ENCODE data around the gene BRSK2. TPM values are rescaled to one million over a fixed set of nuclear protein-coding genes. Genes with fewer than 3 reads are reported as not detected.
"Not testable (repeated sequence)": the region's sequence is repeated elsewhere in the genome, so short reads cannot be mapped to it uniquely, and the experiment has no call there.

Gene BRSK2
- 10 to 100 TPM; 14.1 to 18.7 TPM for total RNA-seq
- polyA plus RNA-seq (ENCODE audit: insufficient read length in 2 of 2), result 100 to 1,000 TPM in 1 of 2 donors, 10 to 100 TPM in 1; 95.0 to 106 TPM
- long read RNA-seq, donor 1, partial matches to known transcripts, result 0 of 1 reads
- long read RNA-seq, donor 1, other reads (novel, unspliced or antisense), result 0 of 1 reads
- long read RNA-seq, donor 2, full-length matches to known transcripts, result 3 of 3 reads
- long read RNA-seq, donor 2, partial matches to known transcripts, result 0 of 3 reads
- long read RNA-seq, donor 2, other reads (novel, unspliced or antisense), result 0 of 3 reads
- long read RNA-seq, donor 3, partial matches to known transcripts, result 0 of 2 reads
- long read RNA-seq, donor 3, other reads (novel, unspliced or antisense), result 0 of 2 reads
- long read RNA-seq, donor 4, result 0 reads

DNA sequence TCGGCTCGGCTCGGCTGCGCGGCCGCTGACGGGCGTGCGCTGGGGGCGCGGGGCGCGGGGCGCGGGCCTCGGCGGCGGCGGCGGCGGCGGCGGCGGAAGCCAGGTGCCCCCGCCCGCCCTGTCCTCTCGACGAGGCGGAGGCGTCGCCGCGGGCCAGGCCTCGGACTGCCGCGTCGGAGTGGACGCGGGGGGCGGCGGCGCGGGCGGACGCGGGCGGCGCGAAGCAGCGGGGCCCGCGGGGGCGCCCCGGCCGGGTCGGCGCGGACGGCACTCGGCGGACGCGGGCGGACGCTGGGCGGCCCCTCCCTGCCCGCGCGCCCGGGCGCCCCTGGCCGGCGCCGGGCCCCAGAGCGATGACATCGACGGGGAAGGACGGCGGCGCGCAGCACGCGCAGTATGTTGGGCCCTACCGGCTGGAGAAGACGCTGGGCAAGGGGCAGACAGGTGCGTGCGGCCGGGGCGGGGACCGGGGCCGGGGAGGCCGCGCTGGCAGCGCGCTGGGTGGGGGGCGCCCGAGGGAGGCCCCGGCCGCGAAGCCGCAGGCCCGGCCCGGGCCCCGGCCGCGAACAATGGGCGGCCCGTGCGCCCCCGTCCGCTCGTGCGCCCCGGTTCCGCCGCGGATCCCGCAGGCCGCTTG is at the start of gene BRSK2:
Gene BRSK2, plus strand, starts transcription at position 3 of the 637 bp plus-strand sequence. Its CDS starts 351 bp downstream, at position 354.
- no peaks in the 10 kb centered on the region for H3K9me3 ChIP-seq (ENCODE audit: control insufficient read depth, insufficient read depth, low read length)
- H3K27ac ChIP-seq (ENCODE audit: low read depth, low read length), result peak within 1 kb of the TSS; percentile 81
- H3K4me3 ChIP-seq (ENCODE audit: low read depth, low read length), result peak within 1 kb of the TSS; percentile 62
- DNase-seq (ENCODE audit: low read depth in 4 of 6, low spot score in 6 of 6), result peak in 2 of 6 donors; percentile 39 to 46
- peaks cover 49% of the 10 kb centered on the region for H3K4me1 ChIP-seq (ENCODE audit: control insufficient read depth, insufficient read depth, low read length)
- peaks cover 3% of the 10 kb centered on the region for H3K27me3 ChIP-seq (ENCODE audit: control insufficient read depth, insufficient read depth, low read length)
- H3K36me3 ChIP-seq (ENCODE audit: control insufficient read depth, insufficient read depth, low read length), result peaks cover 21% of the 10 kb centered on the region
- WGBS (ENCODE audit: insufficient coverage), result under 1% methylated on average over 119 of the region's 119 CpGs

- Histone ChIP-seq H3K36me3 (ENCODE audit: control insufficient read depth, insufficient read depth, low read length) (peaks cover 6% of the 10 kb centered on the region), H3K9me3 (ENCODE audit: control insufficient read depth, insufficient read depth, low read length) (no peaks in the 10 kb centered on the region), H3K4me1 (ENCODE audit: control insufficient read depth, insufficient read depth, low read length) (peaks cover 16% of the 10 kb centered on the region), H3K27ac (ENCODE audit: low read depth, low read length) (no peak overlapping the region), H3K4me3 (ENCODE audit: low read depth, low read length) (no peak overlapping the region), H3K27me3 (ENCODE audit: control insufficient read depth, insufficient read depth, low read length) (no peaks in the 10 kb centered on the region)
- WGBS (ENCODE audit: insufficient coverage), result 81% methylated on average over 12 of the region's 12 CpGs
- no peak for DNase-seq (ENCODE audit: low read depth in 4 of 6, low spot score in 6 of 6)
These were observed 49.6 kb upstream of the BRSK2 start for GRCh38 chr11:1340111-1340510.

GRCh38 chr11:1341226-1341625 is 48.5 kb upstream of the BRSK2 start:
- H3K36me3 ChIP-seq (ENCODE audit: control insufficient read depth, insufficient read depth, low read length); H3K9me3 ChIP-seq (ENCODE audit: control insufficient read depth, insufficient read depth, low read length); DNase-seq (ENCODE audit: low read depth in 4 of 6, low spot score in 6 of 6); H3K27me3 ChIP-seq (ENCODE audit: control insufficient read depth, insufficient read depth, low read length); H3K4me1 ChIP-seq (ENCODE audit: control insufficient read depth, insufficient read depth, low read length); H3K27ac ChIP-seq (ENCODE audit: low read depth, low read length); H3K4me3 ChIP-seq (ENCODE audit: low read depth, low read length): not testable (repeated sequence)
- WGBS (ENCODE audit: insufficient coverage), result 82% methylated on average over 10 of the region's 10 CpGs

GRCh38 chr11:1341928-1342524 is 47.7 kb upstream of the BRSK2 start:
- no peaks in the 10 kb centered on the region for H3K4me1 ChIP-seq (ENCODE audit: control insufficient read depth, insufficient read depth, low read length)
- peaks cover 6% of the 10 kb centered on the region for H3K36me3 ChIP-seq (ENCODE audit: control insufficient read depth, insufficient read depth, low read length)
- H3K27me3 ChIP-seq (ENCODE audit: control insufficient read depth, insufficient read depth, low read length), result no peaks in the 10 kb centered on the region
- H3K9me3 ChIP-seq (ENCODE audit: control insufficient read depth, insufficient read depth, low read length), result no peaks in the 10 kb centered on the region
- peak in 2 of 6 donors; percentile 21 to 45 for DNase-seq (ENCODE audit: low read depth in 4 of 6, low spot score in 6 of 6)
- 68% methylated on average over 13 of the region's 17 CpGs for WGBS (ENCODE audit: insufficient coverage)
- H3K4me3 ChIP-seq (ENCODE audit: low read depth, low read length), result no peak overlapping the region
- H3K27ac ChIP-seq (ENCODE audit: low read depth, low read length), result no peak overlapping the region

GRCh38 chr11:1342946-1343345 is 46.8 kb upstream of the BRSK2 start:
- 88% methylated on average over 8 of the region's 10 CpGs for WGBS (ENCODE audit: insufficient coverage)
- H3K36me3 ChIP-seq (ENCODE audit: control insufficient read depth, insufficient read depth, low read length), result peaks cover 6% of the 10 kb centered on the region
- no peaks in the 10 kb centered on the region for H3K27me3 ChIP-seq (ENCODE audit: control insufficient read depth, insufficient read depth, low read length)
- no peaks in the 10 kb centered on the region for H3K9me3 ChIP-seq (ENCODE audit: control insufficient read depth, insufficient read depth, low read length)
- DNase-seq (ENCODE audit: low read depth in 4 of 6, low spot score in 6 of 6), result no peak
- no peak overlapping the region for H3K4me3 ChIP-seq (ENCODE audit: low read depth, low read length)
- no peak overlapping the region for H3K27ac ChIP-seq (ENCODE audit: low read depth, low read length)
- H3K4me1 ChIP-seq (ENCODE audit: control insufficient read depth, insufficient read depth, low read length), result no peaks in the 10 kb centered on the region

DNA sequence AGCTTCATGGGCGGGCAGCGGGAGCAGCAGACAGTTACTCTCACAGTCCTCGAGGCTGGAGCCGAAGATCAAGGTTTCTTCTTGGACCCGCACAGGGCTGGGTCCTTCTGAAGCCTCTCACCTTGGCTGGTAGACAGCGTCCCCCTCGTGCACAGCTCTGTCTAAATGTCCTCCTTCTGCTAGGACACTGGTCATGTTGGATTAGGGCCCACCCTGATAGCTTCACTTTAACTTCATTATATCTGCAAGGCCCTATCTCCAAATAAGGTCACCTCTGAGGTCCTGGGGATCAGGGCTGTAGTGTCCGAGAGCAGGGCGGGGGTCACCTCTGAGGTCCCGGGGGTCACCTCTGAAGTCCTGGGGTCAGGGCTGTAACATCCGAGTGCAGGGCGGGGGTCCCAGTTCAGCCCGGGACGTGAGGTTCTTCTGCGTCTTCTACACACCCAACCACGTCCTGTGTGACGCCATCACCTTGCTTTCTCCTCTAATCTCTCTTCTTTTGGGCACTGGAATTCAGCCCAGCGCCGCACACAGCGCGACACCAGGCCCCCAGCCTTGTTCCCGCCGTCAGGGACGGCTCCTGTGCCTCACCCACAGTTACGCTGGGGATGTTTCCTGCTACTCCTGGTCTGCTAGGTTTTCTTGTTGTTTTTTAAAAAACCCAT is 46.2 kb upstream of the BRSK2 start:
- H3K36me3 ChIP-seq (ENCODE audit: control insufficient read depth, insufficient read depth, low read length), result peaks cover 6% of the 10 kb centered on the region
- no peak for DNase-seq (ENCODE audit: low read depth in 4 of 6, low spot score in 6 of 6)
- H3K27me3 ChIP-seq (ENCODE audit: control insufficient read depth, insufficient read depth, low read length), result no peaks in the 10 kb centered on the region
- WGBS (ENCODE audit: insufficient coverage), result 90% methylated on average over 18 of the region's 25 CpGs
- H3K4me1 ChIP-seq (ENCODE audit: control insufficient read depth, insufficient read depth, low read length), result peaks cover 1% of the 10 kb centered on the region
- H3K9me3 ChIP-seq (ENCODE audit: control insufficient read depth, insufficient read depth, low read length), result no peaks in the 10 kb centered on the region
- no peak overlapping the region for H3K4me3 ChIP-seq (ENCODE audit: low read depth, low read length)
- no peak overlapping the region for H3K27ac ChIP-seq (ENCODE audit: low read depth, low read length)

DNA sequence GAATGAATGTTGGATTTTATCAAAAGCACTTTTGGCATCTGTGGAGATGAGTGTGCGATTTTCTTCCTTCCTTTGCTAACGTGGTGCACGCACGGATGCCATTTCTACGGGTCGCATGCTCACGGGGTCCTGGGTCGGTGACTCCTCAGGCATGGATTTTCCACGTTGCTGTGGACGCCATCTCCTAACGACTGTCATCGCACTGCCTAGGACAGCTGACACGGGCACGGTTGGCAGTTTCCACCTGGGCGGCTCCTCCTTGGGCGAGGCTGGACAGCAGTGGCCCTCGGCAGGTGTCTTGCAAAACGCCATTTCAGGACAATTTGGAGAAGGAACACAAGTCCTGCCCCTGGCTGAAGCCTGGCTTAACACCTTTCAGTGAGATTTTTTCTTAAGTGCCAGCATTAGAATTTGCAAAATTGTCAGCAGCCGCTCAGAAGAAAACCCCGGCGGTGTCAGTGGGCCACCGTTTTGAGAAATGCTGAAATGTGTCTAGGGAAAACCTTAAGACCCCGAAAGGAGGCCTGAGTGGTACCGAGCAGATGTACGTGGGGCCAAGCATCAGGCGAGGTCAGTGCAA is 45.6 kb upstream of the BRSK2 start:
- Histone ChIP-seq H3K36me3 (ENCODE audit: control insufficient read depth, insufficient read depth, low read length) (peaks cover 6% of the 10 kb centered on the region), H3K9me3 (ENCODE audit: control insufficient read depth, insufficient read depth, low read length) (no peaks in the 10 kb centered on the region), H3K4me1 (ENCODE audit: control insufficient read depth, insufficient read depth, low read length) (peaks cover 7% of the 10 kb centered on the region), H3K27ac (ENCODE audit: low read depth, low read length) (no peak overlapping the region), H3K4me3 (ENCODE audit: low read depth, low read length) (no peak overlapping the region), H3K27me3 (ENCODE audit: control insufficient read depth, insufficient read depth, low read length) (no peaks in the 10 kb centered on the region)
- 90% methylated on average over 26 of the region's 26 CpGs for WGBS (ENCODE audit: insufficient coverage)
- no peak for DNase-seq (ENCODE audit: low read depth in 4 of 6, low spot score in 6 of 6)

DNA sequence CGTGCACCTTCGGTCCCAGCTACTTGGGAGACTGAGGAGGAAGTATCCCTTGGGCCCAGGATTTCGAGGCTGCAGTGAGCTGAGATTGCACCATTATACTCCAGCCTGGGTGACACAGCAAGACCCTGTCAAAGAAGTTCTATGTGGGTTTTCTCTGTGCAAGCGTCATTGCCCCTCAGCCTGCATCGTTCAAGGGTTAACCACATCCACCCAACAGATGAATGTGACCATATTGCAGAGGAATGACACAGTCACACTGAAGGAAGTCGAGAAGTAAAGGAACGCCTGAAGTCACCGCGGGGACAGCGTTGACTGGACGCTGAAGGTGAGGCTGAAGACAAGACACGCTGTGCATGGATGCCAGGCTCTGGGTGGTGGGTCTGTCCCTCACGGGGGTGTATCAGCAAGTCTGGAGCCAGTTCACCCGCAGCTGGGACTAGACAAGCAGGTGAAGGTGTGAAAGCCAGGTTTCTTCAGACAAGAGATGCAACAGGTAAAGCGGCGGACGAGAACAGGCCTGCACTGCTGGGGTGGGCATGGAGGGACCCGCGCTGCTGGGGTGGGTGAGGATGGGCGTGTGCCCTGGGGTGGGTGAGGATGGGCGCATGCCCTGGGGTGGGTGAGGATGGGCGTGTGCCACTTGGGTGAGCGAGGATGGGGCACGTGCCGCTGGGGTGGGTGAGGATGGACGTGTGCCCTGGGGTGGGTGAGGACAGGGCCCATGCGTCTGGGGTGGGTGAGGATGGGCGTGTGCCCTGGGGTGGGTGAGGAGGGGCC is 43.8 kb upstream of the BRSK2 start:
- 85% methylated on average over 27 of the region's 28 CpGs for WGBS (ENCODE audit: insufficient coverage)
- no peak overlapping the region for H3K27ac ChIP-seq (ENCODE audit: low read depth, low read length)
- no peaks in the 10 kb centered on the region for H3K9me3 ChIP-seq (ENCODE audit: control insufficient read depth, insufficient read depth, low read length)
- H3K4me1 ChIP-seq (ENCODE audit: control insufficient read depth, insufficient read depth, low read length), result peaks cover 19% of the 10 kb centered on the region
- no peak for DNase-seq (ENCODE audit: low read depth in 4 of 6, low spot score in 6 of 6)
- no peaks in the 10 kb centered on the region for H3K36me3 ChIP-seq (ENCODE audit: control insufficient read depth, insufficient read depth, low read length)
- no peaks in the 10 kb centered on the region for H3K27me3 ChIP-seq (ENCODE audit: control insufficient read depth, insufficient read depth, low read length)
- no peak overlapping the region for H3K4me3 ChIP-seq (ENCODE audit: low read depth, low read length)
